ENCODE data around the gene TMEM132D. TPM values are rescaled to one million over a fixed set of nuclear protein-coding genes. Genes with fewer than 3 reads are reported as not detected.

Gene TMEM132D
- total and polyA plus RNA-seq, 2 of the 8 experiments (the other 6 are each of a cell fraction or from before 2014, with no cell fraction given) = 3.5 to 10.1 TPM

- Histone ChIP-seq H4K91ac (replicated peaks; ENCODE audit: insufficient read length, low read length) (no peak overlapping the region), H3K9ac (replicated peaks in 1 of 4; ENCODE audit: extremely low read depth in 1 of 4, low read depth in 3 of 4, low read length in 3 of 4) (no peak overlapping the region), H2BK5ac (ENCODE audit: low read depth, low read length) (no peak overlapping the region), H3K4me1 (replicated peaks in 1 of 4; ENCODE audit: control insufficient read depth in 3 of 4, insufficient read depth in 4 of 4, low read length in 3 of 4) (peaks cover 2 to 9% (median 8%) of the 10 kb centered on the region in 4 experiments; a peak in 5 of 7 replicates), H3K18ac (ENCODE audit: extremely low read depth, low read length) (no peak overlapping the region), H3K4ac (replicated peaks; ENCODE audit: insufficient read length, low read depth, low read length) (no peak overlapping the region), H2BK12ac (ENCODE audit: low read depth, low read length) (no peak overlapping the region), H3K23ac (ENCODE audit: insufficient read length) (no peak overlapping the region), H2BK15ac (ENCODE audit: low read length) (no peak overlapping the region), H3K56ac (replicated peaks; ENCODE audit: insufficient read length, low read depth, low read length) (no peak overlapping the region), H3K4me2 (ENCODE audit: insufficient read depth in 1 of 2, low read depth in 2 of 2, low read length in 2 of 2) (no peak overlapping the region), H3K27me3 (replicated peaks in 1 of 4; ENCODE audit: control insufficient read depth in 3 of 4, extremely low read depth in 1 of 4, insufficient read depth in 3 of 4, low read length in 3 of 4) (no peaks in the 10 kb centered on the region), H3K9me3 (ENCODE audit: insufficient read depth in 2 of 2, low read depth in 1 of 2, low read length in 1 of 2) (peaks cover 0 to 5% of the 10 kb centered on the region in 2 experiments; a peak in 1 of 4 replicates), H2BK20ac (ENCODE audit: low read length) (no peak overlapping the region), H2AFZ (ENCODE audit: low read length) (no peak overlapping the region), H4K5ac (ENCODE audit: insufficient read length, low read depth, low read length) (no peak overlapping the region), H3K27ac (ENCODE audit: low read depth, low read length) (no peak overlapping the region), H3K14ac (ENCODE audit: insufficient read length) (no peak overlapping the region), H3K79me2 (ENCODE audit: control insufficient read depth in 1 of 2, insufficient read depth in 2 of 2, low read length in 2 of 2) (no peaks in the 10 kb centered on the region), H4K8ac (ENCODE audit: extremely low read depth, insufficient read depth, low read length) (no peak overlapping the region), H3K79me1 (ENCODE audit: low read depth, low read length) (no peaks in the 10 kb centered on the region), H3K4me3 (ENCODE audit: extremely low read depth in 1 of 4, insufficient read depth in 2 of 4, low read depth in 3 of 4, low read length in 4 of 4) (no peak overlapping the region), H4K20me1 (replicated peaks in 1 of 2; ENCODE audit: control insufficient read depth in 1 of 2, insufficient read depth in 2 of 2, low read length in 2 of 2) (no peaks in the 10 kb centered on the region), H3K36me3 (ENCODE audit: control insufficient read depth in 2 of 4, insufficient read depth in 4 of 4, low read length in 3 of 4) (no peaks in the 10 kb centered on the region), H2BK120ac (replicated peaks; ENCODE audit: low read depth, low read length) (no peak overlapping the region), H2AK5ac (ENCODE audit: low read depth, low read length) (no peak overlapping the region), H3K23me2 (ENCODE audit: low read depth, low read length) (no peaks in the 10 kb centered on the region)
- POLR2A ChIA-PET (ENCODE audit: partially characterized antibody) = no interaction called here
- DNase-seq (ENCODE audit: low read depth in 1 of 2, low spot score in 2 of 2) (no peak), FAIRE-seq (no peak)
- CTCF ChIA-PET (ENCODE audit: partially characterized antibody) = no interaction called here
- WGBS, 2 experiments (ENCODE audit: extremely low coverage in 1 of 2, insufficient coverage in 1 of 2, insufficient read length in 1 of 2, insufficient replicate concordance in 2 of 2, low coverage in 1 of 2, low lambda C conversion rate in 2 of 2, missing lambda C conversion rate in 1 of 2) = 89% methylated on average over 4 of the region's 4 CpGs; no CpG with 5 or more reads in 1 of the 2 experiments
- TF ChIP-seq NRF1 (IDR thresholded peaks at IDR 0.05; ENCODE audit: low read depth, low read length) (no peak), SP2 (IDR thresholded peaks at IDR 0.05; ENCODE audit: low read length) (no peak), KDM1A (IDR thresholded peaks at IDR 0.05; ENCODE audit: borderline replicate concordance, low read length) (no peak), SIX5 (IDR thresholded peaks at IDR 0.05; ENCODE audit: low read depth, low read length) (no peak), TAF7 (optimal IDR thresholded peaks at IDR 0.05; ENCODE audit: borderline replicate concordance, low read depth, low read length) (no peak), KDM5A (IDR thresholded peaks at IDR 0.05; ENCODE audit: low read length) (no peak), TCF12 (IDR thresholded peaks at IDR 0.05; ENCODE audit: low read depth, low read length) (no peak), SP4 (IDR thresholded peaks at IDR 0.05; ENCODE audit: low read length) (no peak), EP300 (IDR thresholded peaks at IDR 0.05; ENCODE audit: borderline replicate concordance in 1 of 2, low read depth in 2 of 2, low read length in 2 of 2) (no peak), CBX8 (IDR thresholded peaks at IDR 0.05; ENCODE audit: borderline replicate concordance, low read depth, low read length) (no peak), GTF2F1 (IDR thresholded peaks at IDR 0.05; ENCODE audit: borderline replicate concordance, low read depth, low read length) (no peak), CBX5 (IDR thresholded peaks at IDR 0.05; ENCODE audit: low read depth, low read length) (no peak), CEBPB (IDR thresholded peaks at IDR 0.05; ENCODE audit: low read depth, low read length) (no peak), TBP (IDR thresholded peaks at IDR 0.05; ENCODE audit: low read depth, low read length) (no peak), SIN3A (conservative IDR thresholded peaks at IDR 0.05 in 1 of 2, IDR thresholded peaks at IDR 0.05 in 1 of 2; ENCODE audit: low read depth in 1 of 2, low read length in 2 of 2) (no peak)
These were observed 299.3 kb downstream of the TMEM132D start for GRCh38 chr12:129604506-129604905.

Data from H1 (cell line).